ENCODE data around the gene RBM20.

The RBM20 gene

GRCh38 chr10:110794808-110795207 lies 150.7 kb downstream of the RBM20 start:
- TF ChIP-seq, protein P1, sequence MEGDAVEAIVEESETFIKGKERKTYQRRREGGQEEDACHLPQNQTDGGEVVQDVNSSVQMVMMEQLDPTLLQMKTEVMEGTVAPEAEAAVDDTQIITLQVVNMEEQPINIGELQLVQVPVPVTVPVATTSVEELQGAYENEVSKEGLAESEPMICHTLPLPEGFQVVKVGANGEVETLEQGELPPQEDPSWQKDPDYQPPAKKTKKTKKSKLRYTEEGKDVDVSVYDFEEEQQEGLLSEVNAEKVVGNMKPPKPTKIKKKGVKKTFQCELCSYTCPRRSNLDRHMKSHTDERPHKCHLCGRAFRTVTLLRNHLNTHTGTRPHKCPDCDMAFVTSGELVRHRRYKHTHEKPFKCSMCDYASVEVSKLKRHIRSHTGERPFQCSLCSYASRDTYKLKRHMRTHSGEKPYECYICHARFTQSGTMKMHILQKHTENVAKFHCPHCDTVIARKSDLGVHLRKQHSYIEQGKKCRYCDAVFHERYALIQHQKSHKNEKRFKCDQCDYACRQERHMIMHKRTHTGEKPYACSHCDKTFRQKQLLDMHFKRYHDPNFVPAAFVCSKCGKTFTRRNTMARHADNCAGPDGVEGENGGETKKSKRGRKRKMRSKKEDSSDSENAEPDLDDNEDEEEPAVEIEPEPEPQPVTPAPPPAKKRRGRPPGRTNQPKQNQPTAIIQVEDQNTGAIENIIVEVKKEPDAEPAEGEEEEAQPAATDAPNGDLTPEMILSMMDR (IDR thresholded peaks at IDR 0.05), result no peak
- DNase-seq (ENCODE audit: low spot score), result no peak
- Histone ChIP-seq H3K4me3 (no peak overlapping the region), H3K27ac (no peak overlapping the region)

GRCh38 chr10:110797416-110797815 lies 153.3 kb downstream of the RBM20 start:
- H3K27ac ChIP-seq, result no peak overlapping the region

DNA sequence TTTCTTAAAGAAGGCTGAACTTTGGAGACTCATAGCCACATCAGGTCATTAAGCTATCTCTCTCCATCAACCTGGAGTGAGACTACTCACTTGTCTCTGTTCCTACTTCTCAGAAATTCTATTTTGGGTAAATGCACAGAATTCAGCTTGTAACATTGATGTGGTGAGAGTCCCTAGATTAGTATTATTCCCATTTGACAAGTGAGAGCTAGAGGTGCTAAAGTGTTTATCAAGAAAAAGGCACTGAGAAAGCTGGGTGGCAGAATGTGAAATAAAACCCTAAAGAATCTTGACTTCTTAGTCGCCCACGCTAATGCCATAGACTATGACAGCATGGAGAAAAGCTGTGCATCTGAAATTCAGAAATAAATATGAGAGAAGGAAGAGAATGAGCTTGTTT lies 154.2 kb downstream of the RBM20 start:
- no peak for DNase-seq (ENCODE audit: low spot score)
- Histone ChIP-seq H3K27ac (no peak overlapping the region), H3K4me3 (no peak overlapping the region)
- TF ChIP-seq, protein P1 (IDR thresholded peaks at IDR 0.05), result no peak

More at GRCh38 chr10:110797416-110797815, 153.3 kb downstream of the RBM20 start:
- DNase-seq (ENCODE audit: low spot score), result no peak
- TF ChIP-seq, protein P1 (IDR thresholded peaks at IDR 0.05), result no peak
- H3K4me3 ChIP-seq, result no peak overlapping the region

DNA sequence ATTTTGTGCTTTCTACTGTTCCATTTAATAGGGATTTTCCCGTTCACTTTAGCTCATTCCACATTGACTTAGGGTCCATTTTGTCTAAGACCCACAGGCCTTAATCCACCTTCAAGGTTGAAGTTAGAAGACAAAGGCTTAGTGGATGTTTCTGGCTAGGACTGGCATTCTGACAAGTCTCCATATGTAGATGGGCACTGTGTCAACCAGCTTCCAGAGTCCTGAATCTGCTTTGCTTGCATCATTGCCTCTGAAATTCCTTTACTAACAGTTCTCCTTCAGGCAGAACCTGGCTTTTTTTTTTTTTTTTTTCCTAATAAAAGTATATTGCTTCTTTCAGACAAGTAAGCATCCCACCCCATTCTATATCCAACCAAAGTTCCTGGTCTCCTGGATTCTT lies 158.0 kb downstream of the RBM20 start:
- TF ChIP-seq, protein P1 (IDR thresholded peaks at IDR 0.05), result no peak
- no peak for DNase-seq (ENCODE audit: low spot score)
- Histone ChIP-seq H3K4me3 (peak overlapping the region; percentile 52), H3K27ac (peak overlapping the region in 1 of 2 donors; percentile 58)

DNA sequence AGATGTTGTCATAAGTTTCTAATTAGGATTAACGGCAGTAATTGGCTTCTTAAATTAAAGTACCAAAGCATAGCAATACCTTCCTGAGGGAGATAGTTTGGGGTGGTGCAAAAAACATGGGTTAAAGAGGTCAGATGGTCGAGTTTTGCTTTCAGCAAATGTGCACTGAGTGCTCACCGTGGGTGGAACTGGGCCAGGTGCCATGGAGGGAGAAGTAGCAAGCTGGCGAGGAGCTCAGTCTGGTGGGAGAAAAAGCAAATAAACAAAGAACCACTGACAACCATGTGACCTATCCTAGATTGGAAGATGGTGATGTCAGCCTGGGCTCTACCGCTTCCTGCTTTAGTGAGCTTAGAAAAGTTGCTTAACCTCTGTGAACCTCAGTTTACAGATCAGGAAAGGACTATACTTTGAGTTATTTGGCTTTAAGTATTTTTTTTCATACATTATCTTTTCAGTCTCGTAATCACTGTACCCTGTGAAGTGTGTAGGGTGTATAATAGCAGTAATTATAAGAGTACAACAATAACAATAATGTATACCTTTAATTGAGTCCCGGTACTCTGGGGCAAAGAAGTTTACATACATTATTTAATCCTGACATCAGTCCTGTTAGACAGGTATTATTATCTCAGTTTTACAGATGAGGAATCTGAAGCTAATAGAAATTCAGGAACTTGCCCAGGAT lies 158.6 kb downstream of the RBM20 start:
- peak overlapping the region; percentile 52 for H3K4me3 ChIP-seq
- TF ChIP-seq, protein P1 (IDR thresholded peaks at IDR 0.05), result no peak
- DNase-seq (ENCODE audit: low spot score), result no peak
- peak overlapping the region; percentile 58 to 77 for H3K27ac ChIP-seq

DNA sequence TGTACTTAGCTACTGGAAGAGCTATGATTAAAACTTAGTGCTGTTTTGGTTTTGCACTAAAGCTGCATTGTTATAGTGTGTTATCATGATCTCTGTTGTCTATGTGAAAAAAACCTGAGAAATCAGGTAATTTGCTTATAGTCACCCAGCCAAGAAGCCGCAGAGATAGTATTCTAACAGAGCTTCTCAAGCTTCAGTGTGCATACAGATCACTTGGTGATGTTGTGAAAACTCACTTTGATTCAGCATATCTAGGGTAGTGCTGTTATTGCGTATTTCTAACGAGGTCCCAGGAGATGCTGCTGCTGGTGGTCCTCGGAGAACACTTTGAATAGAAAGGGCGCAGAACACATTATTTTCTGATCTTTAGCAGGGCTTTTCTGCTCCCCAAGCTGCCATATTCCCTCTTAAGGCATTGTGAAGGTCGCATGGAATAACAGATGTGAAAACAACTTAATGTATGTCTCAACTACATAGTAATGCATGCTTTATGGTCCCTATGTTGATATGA lies 159.2 kb downstream of the RBM20 start:
- TF ChIP-seq, protein P1 (IDR thresholded peaks at IDR 0.05), result no peak
- peak overlapping the region; percentile 58 to 77 for H3K27ac ChIP-seq
- no peak overlapping the region for H3K4me3 ChIP-seq
- no peak for DNase-seq (ENCODE audit: low spot score)

DNA sequence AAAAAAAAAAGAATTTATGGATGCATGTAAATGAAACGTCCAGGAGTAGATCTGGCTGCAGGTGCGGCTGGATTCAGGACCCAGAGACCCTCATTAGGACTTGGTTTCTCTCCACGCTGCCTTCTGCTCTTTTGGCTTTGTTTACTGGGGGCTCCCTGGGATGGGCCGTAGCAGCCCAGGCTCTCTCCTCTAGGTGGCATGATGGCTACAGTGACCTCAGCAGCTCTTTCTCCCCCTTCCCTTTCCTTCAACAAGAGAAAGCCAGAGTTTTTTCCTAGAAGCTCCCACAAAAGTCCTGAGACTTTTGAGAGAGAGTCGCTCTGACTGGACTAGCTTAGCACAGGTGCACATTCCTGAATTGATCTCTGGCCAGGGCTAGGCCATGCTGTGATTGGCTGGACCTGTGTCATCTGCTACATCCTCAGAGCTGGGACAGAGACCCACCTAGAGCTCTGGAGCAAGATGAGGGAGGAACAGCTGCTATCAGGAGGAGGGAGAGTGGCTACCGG lies 159.7 kb downstream of the RBM20 start:
- TF ChIP-seq, protein P1 (IDR thresholded peaks at IDR 0.05), result peak; percentile 48
- no peak overlapping the region for H3K4me3 ChIP-seq
- peak overlapping the region in 1 of 2 donors; percentile 2 for H3K27ac ChIP-seq
- no peak for DNase-seq (ENCODE audit: low spot score)
